Suprapubic skin (tissue), 4 donors: ENCODE data around the gene CLASP2. TPM values are rescaled to one million over a fixed set of nuclear protein-coding genes. Genes with fewer than 3 reads are reported as not detected.

Experiments
- DNase-seq, 2 donors: peaks; one replicate each; pipeline ENCODE4 v3.0.0-alpha.2; 2019; ENCODE audit warnings: low spot score in 2 of 2
- H3K27ac ChIP-seq: fragments of 200-600 bp; sonication (generic); one replicate; pipeline ENCODE4 v1.5.1; 2019
- H3K27me3 ChIP-seq: fragments of 200-600 bp; sonication (generic); one replicate; pipeline ENCODE4 v1.5.1; 2019
- H3K36me3 ChIP-seq: fragments of 200-600 bp; sonication (generic); one replicate; pipeline ENCODE4 v1.5.1; 2019
- H3K4me1 ChIP-seq: fragments of 200-600 bp; sonication (generic); one replicate; pipeline ENCODE4 v1.5.1; 2019
- H3K4me3 ChIP-seq: fragments of 200-600 bp; sonication (generic); one replicate; pipeline ENCODE4 v1.5.1; 2019; ENCODE audit warnings: mild to moderate bottlenecking
- H3K9me3 ChIP-seq: fragments of 200-600 bp; sonication (generic); one replicate; pipeline ENCODE4 v1.5.1; 2019
- EP300 ChIP-seq: sonication (generic); formaldehyde crosslinking; IDR thresholded peaks from one replicate; pipeline ENCODE4 v1.6.1; 2017; ENCODE audit warnings: antibody characterized with exemption
- POLR2A ChIP-seq, 2 donors: fragments of 450-650 bp; IDR thresholded peaks; one replicate each; pipeline ENCODE4 v1.6.1; 2017; ENCODE audit warnings: antibody characterized with exemption in 2 of 2, mild to moderate bottlenecking in 2 of 2, moderate library complexity in 2 of 2
- POLR2AphosphoS5 ChIP-seq, 3 donors: sonication (generic); formaldehyde crosslinking; IDR thresholded peaks; one replicate each; pipeline ENCODE4 v1.6.1; 2017; ENCODE audit warnings: antibody characterized with exemption in 3 of 3
- WGBS: methylation state at CpG from one replicate; pipeline ENCODE4 v1.1.5; 2018; 5-methylcytosine and 5-hydroxymethylcytosine counted together
- total RNA-seq, 4 donors: library from RNA; depleted of rRNA; stranded (reverse); fragments of >200 nt; gene quantifications; one replicate each; pipeline ENCODE4 v1.1.0, GENCODE V29; 2016
- TF ChIP-seq, protein P1 (sequence below), 2 donors: fragments of 200-600 bp in 1 of 2; fragments of 450-650 bp in 1 of 2; sonication (generic) in 1 of 2; IDR thresholded peaks; one replicate each; pipeline ENCODE4 v1.5.1; 2016 to 2019; ENCODE audit warnings: antibody characterized with exemption in 2 of 2, mild to moderate bottlenecking in 1 of 2, moderate library complexity in 1 of 2

CLASP2 gene
- total RNA-seq, 4 donors from 2014 or later: 44.8 to 140 (median 59.7) TPM

- H3K9me3 ChIP-seq: no peaks in the 10 kb centered on the region
- no peak for DNase-seq
- H3K4me1 ChIP-seq: no peaks in the 10 kb centered on the region
- TF ChIP-seq POLR2AphosphoS5 (IDR thresholded peaks at IDR 0.05) (no peak), EP300 (no peak), POLR2A (IDR thresholded peaks at IDR 0.05) (no peak)
- TF ChIP-seq, protein P1, sequence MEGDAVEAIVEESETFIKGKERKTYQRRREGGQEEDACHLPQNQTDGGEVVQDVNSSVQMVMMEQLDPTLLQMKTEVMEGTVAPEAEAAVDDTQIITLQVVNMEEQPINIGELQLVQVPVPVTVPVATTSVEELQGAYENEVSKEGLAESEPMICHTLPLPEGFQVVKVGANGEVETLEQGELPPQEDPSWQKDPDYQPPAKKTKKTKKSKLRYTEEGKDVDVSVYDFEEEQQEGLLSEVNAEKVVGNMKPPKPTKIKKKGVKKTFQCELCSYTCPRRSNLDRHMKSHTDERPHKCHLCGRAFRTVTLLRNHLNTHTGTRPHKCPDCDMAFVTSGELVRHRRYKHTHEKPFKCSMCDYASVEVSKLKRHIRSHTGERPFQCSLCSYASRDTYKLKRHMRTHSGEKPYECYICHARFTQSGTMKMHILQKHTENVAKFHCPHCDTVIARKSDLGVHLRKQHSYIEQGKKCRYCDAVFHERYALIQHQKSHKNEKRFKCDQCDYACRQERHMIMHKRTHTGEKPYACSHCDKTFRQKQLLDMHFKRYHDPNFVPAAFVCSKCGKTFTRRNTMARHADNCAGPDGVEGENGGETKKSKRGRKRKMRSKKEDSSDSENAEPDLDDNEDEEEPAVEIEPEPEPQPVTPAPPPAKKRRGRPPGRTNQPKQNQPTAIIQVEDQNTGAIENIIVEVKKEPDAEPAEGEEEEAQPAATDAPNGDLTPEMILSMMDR (IDR thresholded peaks at IDR 0.05): no peak
- H3K27me3 ChIP-seq: no peaks in the 10 kb centered on the region
- H3K27ac ChIP-seq: no peak overlapping the region
- H3K4me3 ChIP-seq: no peak overlapping the region
- H3K36me3 ChIP-seq: peaks cover 54% of the 10 kb centered on the region
Measured at GRCh38 chr3:33505027-33505426, 213.0 kb downstream of the CLASP2 start.

GRCh38 chr3:33496449-33496848 is 221.6 kb downstream of the CLASP2 start:
- 92% methylated on average over 2 of the region's 2 CpGs for WGBS
- Histone ChIP-seq H3K27me3 (no peaks in the 10 kb centered on the region), H3K4me3 (no peak overlapping the region), H3K27ac (no peak overlapping the region), H3K9me3 (no peaks in the 10 kb centered on the region), H3K4me1 (no peaks in the 10 kb centered on the region), H3K36me3 (peaks cover 21% of the 10 kb centered on the region)
- DNase-seq: no peak
- TF ChIP-seq POLR2AphosphoS5 (IDR thresholded peaks at IDR 0.05): no peak
- TF ChIP-seq, protein P1 (IDR thresholded peaks at IDR 0.05): no peak
- no peak for TF ChIP-seq EP300
- no peak for TF ChIP-seq POLR2A (IDR thresholded peaks at IDR 0.05)

GRCh38 chr3:33491721-33492120 is 226.3 kb downstream of the CLASP2 start:
- H3K4me1 ChIP-seq: no peaks in the 10 kb centered on the region
- no peak overlapping the region for H3K27ac ChIP-seq
- no peaks in the 10 kb centered on the region for H3K27me3 ChIP-seq
- H3K9me3 ChIP-seq: no peaks in the 10 kb centered on the region
- H3K4me3 ChIP-seq: no peak overlapping the region
- no peaks in the 10 kb centered on the region for H3K36me3 ChIP-seq
- DNase-seq: no peak
- 55% methylated on average over 4 of the region's 4 CpGs for WGBS
- no peak for TF ChIP-seq EP300
- TF ChIP-seq POLR2A (IDR thresholded peaks at IDR 0.05): no peak
- TF ChIP-seq, protein P1 (IDR thresholded peaks at IDR 0.05): no peak
- TF ChIP-seq POLR2AphosphoS5 (IDR thresholded peaks at IDR 0.05): no peak

DNA sequence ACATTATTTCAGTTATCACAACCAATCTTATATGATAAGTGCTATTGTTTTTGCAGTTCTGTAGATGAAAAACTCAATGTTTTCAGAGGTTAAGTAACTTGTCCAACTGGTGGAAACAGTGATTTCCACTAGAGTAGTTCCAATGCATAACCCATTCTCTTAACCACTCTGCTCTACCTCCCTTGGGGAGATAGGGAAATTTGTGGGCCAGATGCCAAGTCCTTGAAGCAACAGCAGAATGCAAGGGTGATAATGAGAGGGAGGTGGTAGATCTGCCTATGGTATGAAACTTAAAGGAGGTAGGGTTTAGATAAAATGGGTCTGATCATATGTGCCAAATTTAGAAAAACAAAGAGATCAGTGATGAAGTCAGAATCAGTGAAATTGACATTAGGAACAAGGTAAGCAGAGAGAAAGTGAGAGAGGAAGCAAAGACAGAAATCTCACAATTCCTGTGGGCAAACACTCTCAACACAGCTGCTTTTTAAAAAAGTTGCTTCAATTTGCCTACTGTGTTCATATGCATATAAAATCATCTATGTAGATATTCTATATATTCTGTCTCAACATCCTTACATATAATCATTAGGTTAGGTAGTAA is 227.3 kb downstream of the CLASP2 start:
- Histone ChIP-seq H3K27ac (no peak overlapping the region), H3K9me3 (no peaks in the 10 kb centered on the region), H3K27me3 (no peaks in the 10 kb centered on the region), H3K4me1 (no peaks in the 10 kb centered on the region), H3K4me3 (no peak overlapping the region), H3K36me3 (no peaks in the 10 kb centered on the region)
- DNase-seq: no peak
- no peak for TF ChIP-seq POLR2AphosphoS5 (IDR thresholded peaks at IDR 0.05)
- TF ChIP-seq, protein P1 (IDR thresholded peaks at IDR 0.05): no peak
- no peak for TF ChIP-seq EP300
- TF ChIP-seq POLR2A (IDR thresholded peaks at IDR 0.05): no peak

DNA sequence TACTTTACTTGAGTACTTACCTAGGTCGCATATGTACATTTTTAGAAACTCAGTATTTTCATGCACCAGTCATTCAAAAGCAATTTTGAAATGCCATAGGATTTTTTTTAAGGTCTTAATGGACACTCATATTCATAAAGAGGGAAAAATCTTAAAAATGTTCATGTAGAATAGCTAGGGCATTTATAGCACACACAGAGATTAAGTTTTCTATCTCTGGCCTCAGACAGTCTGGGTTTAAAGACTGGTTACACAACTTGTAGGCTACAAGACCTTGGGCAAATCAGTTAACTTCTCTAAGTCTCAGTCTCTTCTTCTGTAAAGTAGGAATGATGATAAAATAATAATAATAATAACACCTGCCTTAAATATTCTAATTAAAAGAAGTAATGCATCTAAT is 229.4 kb downstream of the CLASP2 start:
- WGBS: 85% methylated on average over 1 of the region's 1 CpG
- Histone ChIP-seq H3K36me3 (no peaks in the 10 kb centered on the region), H3K27me3 (no peaks in the 10 kb centered on the region), H3K9me3 (no peaks in the 10 kb centered on the region), H3K4me1 (no peaks in the 10 kb centered on the region), H3K4me3 (no peak overlapping the region), H3K27ac (no peak overlapping the region)
- TF ChIP-seq POLR2A (IDR thresholded peaks at IDR 0.05): no peak
- no peak for TF ChIP-seq POLR2AphosphoS5 (IDR thresholded peaks at IDR 0.05)
- TF ChIP-seq EP300: no peak
- TF ChIP-seq, protein P1 (IDR thresholded peaks at IDR 0.05): no peak
- no peak for DNase-seq
